HG02610 (cell line): ENCODE results near the gene NSF.
"Not testable (repeated sequence)": the region's sequence is repeated elsewhere in the genome, so short reads cannot be mapped to it uniquely, and the experiment has no call there.

ENCODE experiments used
- ATAC-seq: cut with Tn5 transposase; IDR thresholded peaks from one replicate; pipeline ENCODE4 v1.9.1; 2021; ENCODE audit warnings: mild to moderate bottlenecking, moderate library complexity; ENCODE audit not compliant: unreplicated experiment

The NSF gene

GRCh38 chr17:46751425-46751824 is 161.0 kb downstream of the NSF start:
- no peak for ATAC-seq

- no peak for ATAC-seq
Observed at GRCh38 chr17:46753776-46754175, 163.3 kb downstream of the NSF start.

GRCh38 chr17:46756081-46756735 is 165.7 kb downstream of the NSF start:
- no peak for ATAC-seq

- no peak for ATAC-seq
Observed at GRCh38 chr17:46756861-46757260, 166.4 kb downstream of the NSF start.

GRCh38 chr17:46757588-46757987 is 167.1 kb downstream of the NSF start:
- not testable (repeated sequence) for ATAC-seq

- no peak for ATAC-seq
Observed at GRCh38 chr17:46758614-46759013, 168.1 kb downstream of the NSF start.

GRCh38 chr17:46759141-46759540 is 168.7 kb downstream of the NSF start:
- no peak for ATAC-seq

GRCh38 chr17:46763416-46763815 is 172.9 kb downstream of the NSF start:
- no peak for ATAC-seq

- ATAC-seq, result no peak
Observed at GRCh38 chr17:46764000-46764708, 173.7 kb downstream of the NSF start.

- no peak for ATAC-seq
Observed at GRCh38 chr17:46764709-46765401, 174.4 kb downstream of the NSF start.

- ATAC-seq, result no peak
Observed at GRCh38 chr17:46765453-46765852, 175.0 kb downstream of the NSF start.

- no peak for ATAC-seq
Observed at GRCh38 chr17:46766493-46767491, 176.3 kb downstream of the NSF start.

- ATAC-seq, result no peak
Observed at GRCh38 chr17:46768540-46768870, 178.0 kb downstream of the NSF start.

- not testable (repeated sequence) for ATAC-seq
Observed at GRCh38 chr17:46768896-46769295, 178.4 kb downstream of the NSF start.

- ATAC-seq, result no peak
Observed at GRCh38 chr17:46769531-46770438, 179.3 kb downstream of the NSF start.

GRCh38 chr17:46770439-46770817 is 180.0 kb downstream of the NSF start:
- ATAC-seq, result no peak

- ATAC-seq, result no peak
Observed at GRCh38 chr17:46770818-46771560, 180.5 kb downstream of the NSF start.

GRCh38 chr17:46771561-46772474 is 181.3 kb downstream of the NSF start:
- no peak for ATAC-seq
